GM21529 (cell line): ENCODE data around the gene OR7G2.
A peak's percentile ranks its signal among the peaks of the same experiment; 100 is the strongest.

ENCODE experiments used
- ATAC-seq: cut with Tn5 transposase; IDR thresholded peaks from one replicate; pipeline ENCODE4 v1.9.1; 2021; ENCODE audit not compliant: unreplicated experiment

OR7G2 gene

DNA sequence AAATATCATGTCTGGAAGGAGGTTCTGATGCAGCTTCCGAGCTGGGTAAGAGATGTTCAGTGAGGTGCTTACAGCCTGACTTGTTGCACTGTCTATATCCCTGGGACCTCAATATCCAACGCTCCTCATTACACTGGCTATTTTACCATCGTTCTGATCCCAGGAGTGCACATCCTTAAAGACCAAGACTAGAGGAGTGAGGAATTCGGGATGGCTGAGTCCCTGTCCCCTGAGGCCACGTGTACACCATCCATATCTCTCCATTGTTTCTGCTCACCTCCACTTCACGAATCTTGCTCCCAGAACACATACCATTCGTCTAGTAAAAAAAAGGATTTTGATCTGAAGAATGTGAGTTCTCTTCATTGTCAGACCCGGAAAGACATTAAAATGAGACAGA, at the start of gene OR7G2:
TSS of gene OR7G2 (minus strand) at position 101 of the 400 bp plus-strand sequence. CDS start 4,232 bp downstream, outside the sequence.
- ATAC-seq: no peak

DNA sequence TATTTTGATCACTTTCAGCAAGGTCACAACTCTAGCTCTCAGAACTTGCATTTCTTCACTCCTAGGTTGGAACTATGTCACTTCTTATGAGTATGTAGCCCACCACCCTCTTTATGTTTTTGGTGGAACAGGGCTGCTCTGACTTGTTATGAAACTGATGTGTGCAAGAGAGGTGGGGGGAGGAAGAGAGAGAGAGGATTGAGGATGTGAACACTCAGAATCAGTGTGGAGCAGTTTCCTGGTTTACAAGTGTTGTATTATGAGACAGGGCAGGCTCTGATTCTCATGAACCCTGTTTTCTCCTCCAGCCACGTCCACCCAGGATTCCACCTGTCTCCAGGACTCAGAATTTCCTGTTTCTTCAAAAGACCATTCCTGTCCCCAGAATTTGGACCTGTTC, 49.0 kb upstream of the OR7G2 start:
- ATAC-seq: no peak

- no peak for ATAC-seq
These were observed 48.3 kb upstream of the OR7G2 start for GRCh38 chr19:9155591-9155990.

- no peak for ATAC-seq
These were observed 44.1 kb upstream of the OR7G2 start for GRCh38 chr19:9151367-9151766.

DNA sequence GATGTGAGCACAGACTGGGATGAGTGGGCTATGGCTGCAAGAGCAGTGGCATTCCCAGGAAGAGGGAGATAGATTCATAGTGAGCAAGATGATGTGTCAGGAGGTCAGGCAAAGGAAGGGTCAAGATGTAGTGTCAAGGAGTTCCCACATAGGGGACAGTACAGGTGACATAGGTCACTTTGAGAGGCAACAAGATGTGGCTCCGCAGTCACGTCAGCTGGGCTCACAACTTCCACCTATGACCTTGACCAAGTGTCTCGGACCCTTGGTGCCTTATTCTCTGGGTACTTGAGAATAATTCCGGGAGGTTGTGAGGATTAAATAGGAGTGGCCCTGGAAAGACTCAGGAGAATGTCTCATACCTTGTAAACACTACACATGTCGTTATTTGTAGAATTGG, 43.4 kb upstream of the OR7G2 start:
- ATAC-seq: no peak

DNA sequence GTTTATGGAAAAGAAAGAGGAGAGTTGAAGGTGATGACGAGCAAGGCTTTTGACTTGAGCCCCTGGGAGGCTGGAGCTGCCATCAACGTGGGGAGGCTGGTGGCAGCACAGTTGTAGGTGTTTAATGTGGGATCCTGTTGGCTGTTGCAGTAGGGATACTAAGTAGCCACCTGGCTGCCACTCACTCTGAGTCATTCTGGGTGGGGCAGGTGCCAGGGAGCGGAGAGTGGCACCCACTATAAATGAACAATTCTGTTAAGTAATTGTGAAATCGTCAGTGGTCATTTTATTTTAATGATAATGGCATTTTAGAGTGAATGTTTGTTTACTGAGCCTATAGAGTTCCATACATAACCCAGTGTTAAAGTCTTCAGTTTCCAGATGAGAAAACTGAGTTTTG, 42.7 kb upstream of the OR7G2 start:
- no peak for ATAC-seq

DNA sequence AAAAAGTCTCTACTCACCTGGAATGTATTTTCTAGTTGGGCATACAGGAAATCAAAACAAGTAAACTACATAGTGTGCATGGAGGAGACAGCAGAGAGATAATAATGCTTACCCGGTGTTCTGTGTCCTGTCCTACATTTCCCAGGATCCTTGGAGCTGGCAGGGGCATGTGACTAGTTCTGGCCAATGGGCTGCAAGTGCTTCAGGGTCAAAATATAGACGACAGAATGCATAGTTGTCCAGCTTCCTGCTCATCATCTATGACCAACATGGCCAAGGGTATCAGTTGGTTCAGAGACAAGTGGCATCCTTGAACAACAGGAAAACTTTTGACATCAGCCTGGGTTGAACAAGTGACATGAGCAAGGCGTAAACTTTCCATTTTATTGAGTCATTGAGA, 41.4 kb upstream of the OR7G2 start:
- no peak for ATAC-seq

DNA sequence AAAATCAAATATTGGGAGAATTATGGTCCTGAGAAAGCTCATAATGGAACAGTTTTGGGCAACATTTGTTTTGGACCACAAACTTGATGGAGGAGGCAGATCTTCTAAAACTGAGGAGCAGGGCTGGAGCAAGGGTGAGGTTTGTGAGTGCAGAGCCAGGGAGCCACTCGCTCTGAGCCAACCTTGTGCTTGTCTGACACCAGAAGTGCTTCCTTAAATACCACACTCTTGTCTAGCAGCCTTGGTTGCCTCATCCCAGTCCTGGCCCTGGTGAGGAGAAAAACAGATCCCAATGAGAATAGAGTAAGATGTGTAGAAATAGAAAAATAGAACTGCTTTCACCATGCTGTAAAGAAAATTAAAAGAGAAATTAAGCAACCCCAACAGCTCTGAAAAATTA, 39.6 kb upstream of the OR7G2 start:
- ATAC-seq: no peak

- ATAC-seq: no peak
These were observed 37.6 kb upstream of the OR7G2 start for GRCh38 chr19:9144920-9145319.

DNA sequence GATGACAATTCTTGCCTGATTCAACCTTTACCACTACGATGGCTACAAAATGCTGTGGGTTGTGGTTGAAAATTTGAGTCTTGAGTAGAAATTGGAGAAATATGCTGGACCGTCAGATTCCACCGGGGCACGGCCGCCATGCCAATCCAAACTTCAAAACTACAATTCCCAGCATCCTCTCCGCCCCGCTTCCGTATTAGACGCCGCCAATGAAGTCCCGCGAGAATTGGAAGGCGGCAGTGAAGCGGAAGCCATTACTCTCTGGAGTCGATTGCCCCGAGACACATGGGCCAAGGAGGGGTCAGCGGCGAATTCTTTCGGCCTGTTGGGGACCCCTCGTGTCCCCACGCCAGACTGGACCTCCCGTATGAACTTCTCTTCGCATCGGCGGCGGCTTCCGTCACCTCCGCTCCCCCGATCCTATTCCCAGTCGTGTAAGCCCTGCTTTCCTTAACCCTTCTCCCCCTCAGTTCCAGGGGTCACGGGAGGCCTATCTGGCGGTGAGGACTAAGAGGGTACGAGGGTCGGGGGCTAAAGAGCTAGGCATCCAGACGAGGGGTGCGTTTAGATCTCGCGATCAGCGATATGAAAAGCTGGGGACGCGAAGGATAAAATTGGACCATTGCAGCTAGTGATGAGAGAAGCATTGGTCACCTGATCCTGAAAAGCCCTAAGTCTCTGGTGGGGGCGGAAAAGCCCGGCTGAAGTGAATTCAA, 33.0 kb upstream of the OR7G2 start, which contains the start of gene ZNF317:
TSS of gene ZNF317 (plus strand) at position 239 of the 716 bp plus-strand sequence. CDS start 15,620 bp downstream, outside the sequence.
- peak; percentile 97 for ATAC-seq

DNA sequence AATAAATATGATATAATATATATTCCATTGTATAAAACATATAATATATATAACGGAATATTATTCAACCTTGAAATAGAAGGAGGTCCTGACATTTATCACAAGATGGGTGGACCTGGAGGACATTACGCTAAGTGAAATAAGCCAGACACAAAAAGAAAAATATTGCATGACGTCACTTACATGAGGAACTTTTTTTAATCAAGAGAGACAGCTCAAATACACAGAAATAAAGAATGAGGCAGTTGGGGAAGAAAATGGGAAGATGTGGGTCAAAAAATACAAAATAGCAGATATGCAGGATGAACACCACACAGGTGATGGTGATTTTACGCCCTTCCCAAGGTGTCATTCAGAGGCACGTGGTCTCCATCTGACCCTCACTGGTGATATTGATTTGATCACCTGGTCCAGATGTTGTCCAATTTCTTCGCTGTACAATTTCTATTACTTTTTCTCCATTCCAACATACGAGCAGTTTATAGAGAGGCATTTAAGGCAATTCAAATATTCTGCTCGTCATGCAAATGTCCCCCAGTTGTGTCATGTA, 32.4 kb upstream of the OR7G2 start:
- no peak for ATAC-seq

DNA sequence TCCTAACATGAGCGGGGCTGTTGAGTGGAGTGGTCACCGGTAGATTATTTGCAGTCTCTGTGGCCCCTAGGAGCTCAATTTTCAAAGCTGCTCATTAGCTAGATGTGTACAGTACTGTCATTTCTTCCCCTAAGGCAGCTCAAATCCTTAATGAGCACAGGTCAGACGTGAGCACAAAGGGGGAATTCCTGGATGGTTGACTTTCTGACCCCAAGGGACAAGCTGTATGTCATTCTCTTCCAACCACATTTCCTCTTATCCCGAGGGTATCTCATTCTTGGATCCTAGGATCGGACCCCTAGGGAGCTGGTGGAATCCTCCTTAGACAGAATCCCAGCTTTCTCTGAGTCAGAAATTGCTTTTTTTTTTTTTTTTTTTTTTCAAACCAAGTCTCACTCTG, 25.1 kb upstream of the OR7G2 start:
- no peak for ATAC-seq

GRCh38 chr19:9130965-9131364, 23.7 kb upstream of the OR7G2 start:
- no peak for ATAC-seq

DNA sequence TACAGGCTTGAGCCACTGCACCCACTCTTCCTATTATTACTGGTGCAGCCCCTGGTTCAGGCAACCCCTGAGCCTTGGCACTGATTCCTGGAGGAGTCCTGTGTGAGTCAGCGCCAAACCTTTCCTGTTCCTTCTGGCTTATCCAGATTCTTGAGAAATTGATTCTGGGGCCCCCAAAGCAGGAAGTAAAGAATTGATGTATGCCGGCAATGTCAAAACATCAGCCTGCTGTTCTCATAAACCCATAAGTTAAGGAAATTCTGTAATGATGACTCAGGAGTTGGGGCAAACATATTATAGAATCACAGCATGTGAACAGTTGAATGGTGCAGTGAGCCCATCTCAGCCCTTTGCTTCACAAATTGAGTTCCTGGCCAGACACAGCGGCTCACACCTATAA, 20.9 kb upstream of the OR7G2 start:
- ATAC-seq: no peak

DNA sequence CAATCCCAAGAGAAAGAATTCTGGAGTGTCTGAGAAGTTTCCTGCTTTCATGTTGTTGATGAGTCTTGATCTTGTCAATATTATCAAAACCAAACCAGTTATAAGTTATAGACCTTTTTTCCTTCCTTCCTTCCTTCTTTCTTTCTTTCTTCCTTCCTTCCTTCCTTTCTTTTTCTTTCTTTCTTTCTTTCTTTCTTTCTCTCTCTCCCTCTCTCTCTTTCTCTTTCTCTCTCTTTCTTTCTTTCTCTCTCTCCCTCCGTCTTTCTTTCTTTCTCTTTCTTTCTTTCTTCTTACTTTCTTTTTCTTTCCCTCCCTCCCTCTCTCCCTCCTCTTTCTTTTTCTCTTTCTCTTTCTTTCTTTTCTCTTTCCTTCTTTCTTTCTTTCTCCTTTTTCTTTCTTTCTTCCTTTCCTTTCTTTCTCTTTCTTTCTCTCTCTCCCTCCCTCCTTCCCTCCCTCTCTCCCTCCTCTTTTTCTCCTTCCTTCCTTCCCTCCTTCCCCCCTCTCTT, 19.7 kb upstream of the OR7G2 start, which contains the start of gene OR7G3:
TSS of gene OR7G3 (minus strand) at position 51 of the 506 bp plus-strand sequence. CDS start at position 51, 0 bp downstream.
- no peak for ATAC-seq

DNA sequence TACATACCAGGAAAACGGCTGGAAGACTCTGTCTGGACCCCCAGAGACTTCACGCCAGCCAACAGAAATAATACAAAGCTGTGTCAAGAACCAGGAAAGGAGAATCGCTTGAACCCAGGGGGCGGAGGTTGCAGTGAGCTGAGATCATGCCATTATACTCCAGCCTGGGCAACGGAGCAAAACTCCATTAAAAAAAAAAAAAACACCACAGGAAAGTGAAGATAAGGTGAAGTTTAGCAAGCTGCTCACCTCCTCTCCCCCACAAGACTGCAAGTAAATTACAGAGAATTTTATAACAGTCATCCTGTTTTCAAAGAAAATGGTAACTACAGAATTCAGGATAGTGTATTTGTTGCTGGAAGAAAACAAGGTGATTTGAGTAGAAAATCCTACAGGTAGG, 9.3 kb upstream of the OR7G2 start:
- no peak for ATAC-seq

DNA sequence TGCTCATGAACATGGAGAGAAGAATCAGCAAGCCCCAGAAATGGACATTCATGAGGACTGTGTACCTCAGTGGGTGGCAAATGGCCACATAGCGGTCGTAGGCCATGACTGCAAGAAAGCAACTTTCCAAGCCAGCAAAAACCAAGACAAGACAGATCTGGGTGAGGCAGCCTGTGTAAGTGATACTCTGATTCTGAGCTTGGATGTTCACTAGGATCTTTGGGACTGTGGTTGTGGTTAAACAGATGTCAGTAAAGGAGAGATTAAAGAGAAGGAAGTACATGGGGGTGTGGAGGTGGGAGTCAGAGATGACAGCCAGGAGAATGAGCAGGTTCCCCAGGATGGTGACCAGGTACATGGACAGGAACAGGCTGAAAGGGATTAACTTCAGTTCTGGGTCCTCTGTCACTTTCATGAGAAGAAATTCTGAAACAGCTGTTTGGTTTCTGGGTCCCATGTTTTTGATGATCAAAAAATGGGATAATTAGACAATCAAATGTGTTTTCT, 8.1 kb upstream of the OR7G2 start, which contains the start of gene OR7G1:
TSS of gene OR7G1 (minus strand) at position 457 of the 507 bp plus-strand sequence. CDS start at position 457, 0 bp downstream.
- no peak for ATAC-seq

DNA sequence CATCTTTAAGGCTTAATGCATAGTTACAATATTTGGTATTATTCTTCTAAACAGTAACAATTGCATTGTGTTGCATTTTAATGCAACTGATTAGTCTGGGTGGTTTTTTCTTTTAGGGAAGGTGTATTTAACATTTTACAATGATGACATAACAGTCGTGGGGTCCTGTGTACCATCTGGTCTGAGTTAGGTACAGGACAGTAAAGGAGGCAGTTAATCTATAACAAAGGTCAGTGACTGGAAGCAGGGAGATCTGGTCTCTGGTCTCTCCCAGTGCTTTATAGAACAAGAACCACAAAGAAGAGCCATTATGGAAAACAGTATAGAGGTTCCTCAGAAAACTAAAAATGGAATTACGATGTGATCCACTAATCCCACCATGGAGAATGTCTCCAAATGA, 2.7 kb upstream of the OR7G2 start:
- no peak for ATAC-seq

DNA sequence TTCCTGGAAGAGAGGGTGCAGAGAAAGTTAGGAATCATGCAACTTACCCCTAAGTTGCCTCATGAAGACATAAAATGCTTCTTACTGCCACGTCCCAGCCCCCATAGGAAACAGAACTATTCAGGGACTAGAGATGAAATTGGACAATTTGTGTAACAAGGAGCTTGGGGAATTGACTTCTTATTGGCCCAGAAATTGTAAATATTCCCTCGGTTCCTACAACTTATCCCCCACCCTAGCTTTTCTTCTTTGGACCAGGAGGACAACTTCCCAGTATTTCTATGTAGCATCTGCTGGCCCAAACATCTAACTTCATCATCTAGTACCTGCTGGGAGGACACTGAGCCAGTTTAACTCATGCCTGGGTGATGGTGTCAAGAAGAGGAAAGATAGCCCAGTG, 20.5 kb downstream of the OR7G2 start, which contains the start of gene OR1M1:
TSS of gene OR1M1 (plus strand) at position 301 of the 400 bp plus-strand sequence. CDS start 6,184 bp downstream, outside the sequence.
- no peak for ATAC-seq

GRCh38 chr19:9078651-9079050, 28.6 kb downstream of the OR7G2 start:
- no peak for ATAC-seq

- ATAC-seq: no peak
These were observed 30.4 kb downstream of the OR7G2 start for GRCh38 chr19:9076901-9077300.
